Gastroesophageal sphincter (tissue), 4 donors: Measurements from ENCODE around the gene VSIG8. TPM values are rescaled to one million over a fixed set of nuclear protein-coding genes. Genes with fewer than 3 reads are reported as not detected.

Experiments
- ATAC-seq: fragments of 150-250 bp; one replicate; pipeline ENCODE4 v1.9.1; 2016; ENCODE audit warnings: mild to moderate bottlenecking, moderate library complexity
- H3K27ac ChIP-seq, 4 donors: fragments of 200-600 bp; sonication (generic) in 3 of 4; 1 replicate in 3 of 4; 2 replicates in 1 of 4; pipeline ENCODE4 v1.5.1; 2016 to 2019
- H3K27me3 ChIP-seq: fragments of 200-600 bp; sonication (generic); one replicate; pipeline ENCODE4 v1.5.1; 2019
- H3K36me3 ChIP-seq, 2 donors: fragments of 200-600 bp; sonication (generic); one replicate each; pipeline ENCODE4 v1.5.1; 2019; ENCODE audit warnings: control low read depth in 1 of 2
- H3K4me1 ChIP-seq, 3 donors: fragments of 200-600 bp; sonication (generic); 1 replicate in 2 of 3; 2 replicates in 1 of 3; pipeline ENCODE4 v1.5.1; 2016 to 2019; ENCODE audit warnings: control low read depth in 2 of 3
- H3K4me3 ChIP-seq, 2 donors: fragments of 200-600 bp; sonication (generic); one replicate each; pipeline ENCODE4 v1.5.1; 2019; ENCODE audit warnings: mild to moderate bottlenecking in 1 of 2, moderate library complexity in 1 of 2
- H3K9me3 ChIP-seq, 3 donors: fragments of 200-600 bp; sonication (generic); one replicate each; pipeline ENCODE4 v1.5.1; 2017 to 2019; ENCODE audit warnings: control low read depth in 2 of 3
- EP300 ChIP-seq: sonication (generic); formaldehyde crosslinking; IDR thresholded peaks from one replicate; pipeline ENCODE4 v1.6.1; 2017; ENCODE audit warnings: antibody characterized with exemption, mild to moderate bottlenecking
- POLR2A ChIP-seq, 2 donors: fragments of 450-650 bp; IDR thresholded peaks; one replicate each; pipeline ENCODE4 v1.6.1; 2017; ENCODE audit warnings: antibody characterized with exemption in 2 of 2, mild to moderate bottlenecking in 2 of 2, moderate library complexity in 1 of 2
- POLR2AphosphoS5 ChIP-seq: sonication (generic); formaldehyde crosslinking; IDR thresholded peaks from one replicate; pipeline ENCODE4 v1.6.1; 2017; ENCODE audit warnings: antibody characterized with exemption
- WGBS, 2 donors: methylation state at CpG; one replicate each; pipeline ENCODE4 v1.1.5; 2018; ENCODE audit warnings: low coverage in 1 of 2; 5-methylcytosine and 5-hydroxymethylcytosine counted together
- total RNA-seq, 4 donors: library from RNA; depleted of rRNA; stranded (reverse); fragments of >200 nt; gene quantifications; one replicate each; pipeline ENCODE4 v1.1.0, GENCODE V29; 2016
- TF ChIP-seq, protein P1 (sequence below), 4 experiments: fragments of 200-600 bp in 2 of 4; fragments of 450-650 bp in 2 of 4; sonication (generic) in 1 of 4; IDR thresholded peaks; one replicate each; pipeline ENCODE4 v1.5.1; 2017 to 2019; ENCODE audit warnings: antibody characterized with exemption in 4 of 4, mild to moderate bottlenecking in 2 of 4, moderate library complexity in 2 of 4

Gene VSIG8
- total RNA-seq, 4 donors from 2014 or later, result not detected

GRCh38 chr1:159847231-159847630 lies 15.2 kb downstream of the VSIG8 start:
- H3K4me1 ChIP-seq, result no peaks in the 10 kb centered on the region
- 64% methylated on average over 4 of the region's 4 CpGs; no CpG with 5 or more reads in 1 of the 2 donors for WGBS, 2 donors

DNA sequence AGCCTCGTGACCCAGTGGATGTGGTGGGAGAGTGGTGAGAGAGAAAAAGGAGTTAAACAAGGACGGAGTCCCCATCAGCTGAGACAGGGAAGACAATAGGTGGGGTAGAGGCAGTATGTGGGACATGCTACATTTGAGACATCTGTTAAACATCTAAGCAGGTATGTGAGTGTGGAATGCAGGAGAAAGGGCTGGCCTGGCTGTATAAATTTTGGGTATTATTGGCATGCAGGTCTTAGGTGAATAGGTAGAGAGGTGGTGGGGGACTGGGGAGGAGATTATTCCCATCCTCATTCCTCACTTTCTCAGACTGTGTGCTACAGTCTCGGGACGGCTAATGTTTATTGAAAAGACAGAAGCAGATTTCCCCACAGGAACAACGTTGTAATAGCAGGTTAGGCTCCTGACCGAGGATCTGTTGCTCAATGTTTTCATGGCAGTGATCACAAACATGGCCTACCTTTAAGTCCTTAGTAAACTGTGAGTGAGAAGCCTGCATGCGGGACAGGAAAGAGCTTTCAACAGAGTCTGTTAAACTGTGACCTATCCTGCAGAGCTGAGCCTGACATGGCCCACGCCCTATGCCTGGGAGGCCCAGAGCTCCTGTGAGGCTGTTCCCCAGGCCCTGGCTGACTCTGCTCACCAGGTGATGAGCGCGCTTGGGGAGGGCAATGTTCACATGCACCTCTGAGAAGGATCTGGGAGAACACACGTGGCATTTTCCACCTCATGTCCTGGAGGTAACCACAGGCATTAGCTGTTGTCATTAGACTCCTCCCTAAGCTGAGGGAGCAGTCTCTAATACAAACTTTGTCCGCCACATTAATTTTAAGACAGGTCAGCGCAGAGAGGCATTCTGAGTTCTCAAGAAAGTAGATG lies 16.5 kb downstream of the VSIG8 start:
- WGBS, 2 donors, result 84 to 92% methylated on average over 2 to 9 of the region's 13 CpGs
- Histone ChIP-seq H3K27ac (no peak overlapping the region), H3K36me3 (peaks cover 0 to 12% of the 10 kb centered on the region in 2 donors), H3K9me3 (no peaks in the 10 kb centered on the region), H3K4me1 (no peaks in the 10 kb centered on the region), H3K27me3 (no peaks in the 10 kb centered on the region), H3K4me3 (no peak overlapping the region)
- ATAC-seq, result no peak
- TF ChIP-seq, protein P1, sequence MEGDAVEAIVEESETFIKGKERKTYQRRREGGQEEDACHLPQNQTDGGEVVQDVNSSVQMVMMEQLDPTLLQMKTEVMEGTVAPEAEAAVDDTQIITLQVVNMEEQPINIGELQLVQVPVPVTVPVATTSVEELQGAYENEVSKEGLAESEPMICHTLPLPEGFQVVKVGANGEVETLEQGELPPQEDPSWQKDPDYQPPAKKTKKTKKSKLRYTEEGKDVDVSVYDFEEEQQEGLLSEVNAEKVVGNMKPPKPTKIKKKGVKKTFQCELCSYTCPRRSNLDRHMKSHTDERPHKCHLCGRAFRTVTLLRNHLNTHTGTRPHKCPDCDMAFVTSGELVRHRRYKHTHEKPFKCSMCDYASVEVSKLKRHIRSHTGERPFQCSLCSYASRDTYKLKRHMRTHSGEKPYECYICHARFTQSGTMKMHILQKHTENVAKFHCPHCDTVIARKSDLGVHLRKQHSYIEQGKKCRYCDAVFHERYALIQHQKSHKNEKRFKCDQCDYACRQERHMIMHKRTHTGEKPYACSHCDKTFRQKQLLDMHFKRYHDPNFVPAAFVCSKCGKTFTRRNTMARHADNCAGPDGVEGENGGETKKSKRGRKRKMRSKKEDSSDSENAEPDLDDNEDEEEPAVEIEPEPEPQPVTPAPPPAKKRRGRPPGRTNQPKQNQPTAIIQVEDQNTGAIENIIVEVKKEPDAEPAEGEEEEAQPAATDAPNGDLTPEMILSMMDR (IDR thresholded peaks at IDR 0.05), result no peak
- TF ChIP-seq EP300, result no peak
- TF ChIP-seq POLR2AphosphoS5, result no peak
- no peak for TF ChIP-seq POLR2A (IDR thresholded peaks at IDR 0.05)

More at GRCh38 chr1:159847231-159847630, 15.2 kb downstream of the VSIG8 start:
- ATAC-seq, result no peak
- TF ChIP-seq EP300, result no peak
- TF ChIP-seq, protein P1 (IDR thresholded peaks at IDR 0.05), result no peak
- no peak for TF ChIP-seq POLR2AphosphoS5
- TF ChIP-seq POLR2A (IDR thresholded peaks at IDR 0.05), result no peak
- Histone ChIP-seq H3K36me3 (peaks cover 0 to 1% of the 10 kb centered on the region in 2 donors), H3K27ac (no peak overlapping the region), H3K4me3 (no peak overlapping the region), H3K27me3 (no peaks in the 10 kb centered on the region), H3K9me3 (no peaks in the 10 kb centered on the region)

DNA sequence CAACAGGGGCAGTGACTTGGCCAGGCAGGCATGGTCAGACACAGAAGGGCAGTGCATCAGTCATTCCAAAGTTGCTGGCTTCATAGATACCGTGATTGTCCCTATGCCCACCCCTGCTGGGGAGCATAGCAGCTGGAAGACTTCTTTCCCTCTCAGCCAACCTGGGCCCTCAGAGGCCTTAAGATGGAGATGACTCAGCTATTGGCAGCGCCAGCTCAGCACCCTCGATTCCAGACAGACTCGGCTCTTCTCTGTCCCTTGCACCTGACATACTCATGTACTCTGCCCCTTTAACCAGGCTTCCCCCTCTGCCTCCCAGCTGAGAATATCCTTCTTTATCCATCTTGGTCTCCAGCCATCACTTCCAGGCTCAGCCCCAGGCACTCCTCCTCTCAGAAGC lies 19.0 kb downstream of the VSIG8 start:
- Histone ChIP-seq H3K4me3 (no peak overlapping the region), H3K4me1 (no peaks in the 10 kb centered on the region), H3K27me3 (no peaks in the 10 kb centered on the region), H3K9me3 (no peaks in the 10 kb centered on the region), H3K36me3 (peaks cover 0 to 32% of the 10 kb centered on the region in 2 donors), H3K27ac (no peak overlapping the region)
- ATAC-seq, result no peak
- TF ChIP-seq EP300 (no peak), POLR2A (IDR thresholded peaks at IDR 0.05) (no peak), POLR2AphosphoS5 (no peak)
- TF ChIP-seq, protein P1 (IDR thresholded peaks at IDR 0.05), result no peak
- whole genome bisulfite sequencing, 2 donors, result 78% methylated on average over 4 of the region's 4 CpGs; no CpG with 5 or more reads in 1 of the 2 donors

DNA sequence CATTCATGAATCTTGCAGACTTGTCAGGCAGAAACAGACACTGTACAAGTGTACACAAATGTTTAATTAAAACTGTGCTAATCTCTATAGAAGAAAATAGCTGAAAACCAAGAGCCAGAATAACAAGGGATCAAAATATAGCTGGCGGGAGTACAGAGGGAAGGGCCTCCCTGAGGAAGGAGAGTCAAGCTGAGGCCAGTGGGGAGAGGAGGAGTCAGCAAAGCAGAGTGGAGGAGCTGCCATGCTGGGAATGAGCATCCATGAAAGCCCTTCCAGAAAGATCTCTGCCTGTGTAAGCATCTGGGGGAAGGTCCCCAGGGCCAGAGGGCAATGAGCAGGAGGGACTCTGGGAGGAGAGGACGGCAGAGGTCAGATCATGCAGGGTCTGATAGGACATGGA lies 20.7 kb downstream of the VSIG8 start:
- WGBS, 2 donors, result 68 to 70% methylated on average over 2 of the region's 2 CpGs
- H3K27ac ChIP-seq, result no peak overlapping the region
- peaks cover 0 to 49% of the 10 kb centered on the region in 2 donors for H3K36me3 ChIP-seq
- H3K27me3 ChIP-seq, result no peaks in the 10 kb centered on the region
- TF ChIP-seq, protein P1 (IDR thresholded peaks at IDR 0.05), result no peak
- TF ChIP-seq POLR2AphosphoS5 (no peak), POLR2A (IDR thresholded peaks at IDR 0.05) (no peak), EP300 (no peak)
- H3K9me3 ChIP-seq, result no peaks in the 10 kb centered on the region
- no peak for ATAC-seq
- no peak overlapping the region for H3K4me3 ChIP-seq
- no peaks in the 10 kb centered on the region for H3K4me1 ChIP-seq
